ENCODE results near the gene PDE10A. TPM values are rescaled to one million over a fixed set of nuclear protein-coding genes. Genes with fewer than 3 reads are reported as not detected.

PDE10A gene
- not detected for total RNA-seq

DNA sequence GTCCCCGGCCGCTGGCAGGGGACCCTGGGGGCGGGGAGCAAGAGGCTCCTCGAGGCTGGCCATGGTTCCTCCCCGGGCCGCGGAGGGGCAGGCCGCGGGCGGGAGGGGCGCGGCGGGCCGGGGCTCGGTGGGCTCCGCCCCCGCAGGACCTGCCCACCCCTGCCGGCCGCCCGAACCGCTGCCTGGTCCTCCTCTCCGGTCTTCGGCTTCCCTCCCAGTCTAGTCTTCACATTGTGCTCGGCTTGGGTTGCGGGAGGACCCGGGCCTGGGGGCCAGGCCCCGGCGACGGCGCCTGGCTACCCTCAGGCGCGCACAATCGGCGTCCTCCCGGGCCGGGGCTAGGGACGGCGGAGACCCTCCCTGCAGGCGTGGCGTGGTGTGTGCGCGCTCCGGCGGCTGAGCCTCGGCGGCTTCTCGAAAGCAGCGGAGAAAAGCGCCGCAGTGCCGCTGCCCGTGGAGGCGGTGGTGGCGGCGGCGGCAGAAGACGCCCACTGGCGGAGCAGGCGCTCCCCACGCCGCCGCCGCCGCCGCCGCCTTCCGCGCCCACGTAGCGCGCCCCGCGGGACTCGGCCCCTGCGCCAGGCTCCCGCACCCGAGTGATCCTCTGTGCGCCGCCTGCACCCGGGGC, at the start of gene PDE10A:
Gene PDE10A (minus strand): TSS at position 493 of the 628 bp plus-strand sequence. CDS start 430 bp downstream, at position 63.
- peaks cover 5% of the 10 kb centered on the region for H3K36me3 Mint-ChIP-seq
- no peak within 1 kb of the TSS for H3K4me3 Mint-ChIP-seq
- no peak for ATAC-seq
- CTCF ChIA-PET, result no interaction called here
- H3K27me3 Mint-ChIP-seq, result peaks cover 61% of the 10 kb centered on the region
- H3K4me1 Mint-ChIP-seq, result peaks cover 3% of the 10 kb centered on the region
- H3K27ac Mint-ChIP-seq, result peak within 1 kb of the TSS; percentile 11
- no peaks in the 10 kb centered on the region for H3K9me3 Mint-ChIP-seq (ENCODE audit: low read depth)
- no peak for DNase-seq

DNA sequence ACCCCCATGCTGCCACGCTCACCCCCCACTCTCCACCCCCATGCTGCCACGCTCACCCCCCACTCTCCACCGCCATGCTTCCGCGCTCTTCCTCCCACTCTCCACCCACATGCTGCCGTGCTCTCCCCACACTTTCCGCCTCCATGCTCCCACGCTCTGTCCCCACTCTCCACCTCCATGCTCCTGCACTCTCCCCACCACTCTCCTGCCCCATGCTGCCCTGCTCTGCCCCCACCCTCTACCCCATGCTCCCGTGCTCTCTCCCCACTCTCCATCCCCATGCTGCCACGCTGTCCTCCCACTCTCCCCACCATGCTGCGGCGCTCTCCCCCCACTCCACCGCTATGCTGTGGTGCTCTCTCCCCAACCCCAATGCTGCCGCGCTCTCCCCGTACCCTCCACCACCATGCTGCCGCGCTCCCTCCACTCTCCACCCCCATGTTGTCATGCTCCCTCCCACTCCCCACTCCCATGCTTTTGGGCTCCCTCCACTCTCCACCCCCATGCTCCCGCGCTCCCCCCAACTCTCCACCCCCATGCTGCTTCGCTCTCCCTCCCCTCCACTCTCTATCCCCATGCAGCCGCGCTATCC, 46.0 kb upstream of the PDE10A start:
- Mint-ChIP-seq H3K27ac (no peak overlapping the region), H3K27me3 (no peaks in the 10 kb centered on the region), H3K36me3 (no peaks in the 10 kb centered on the region), H3K4me3 (no peak overlapping the region), H3K4me1 (no peaks in the 10 kb centered on the region), H3K9me3 (ENCODE audit: low read depth) (peaks cover 2% of the 10 kb centered on the region)
- ATAC-seq, result no peak
- no peak for DNase-seq
- CTCF ChIA-PET, result no interaction called here

DNA sequence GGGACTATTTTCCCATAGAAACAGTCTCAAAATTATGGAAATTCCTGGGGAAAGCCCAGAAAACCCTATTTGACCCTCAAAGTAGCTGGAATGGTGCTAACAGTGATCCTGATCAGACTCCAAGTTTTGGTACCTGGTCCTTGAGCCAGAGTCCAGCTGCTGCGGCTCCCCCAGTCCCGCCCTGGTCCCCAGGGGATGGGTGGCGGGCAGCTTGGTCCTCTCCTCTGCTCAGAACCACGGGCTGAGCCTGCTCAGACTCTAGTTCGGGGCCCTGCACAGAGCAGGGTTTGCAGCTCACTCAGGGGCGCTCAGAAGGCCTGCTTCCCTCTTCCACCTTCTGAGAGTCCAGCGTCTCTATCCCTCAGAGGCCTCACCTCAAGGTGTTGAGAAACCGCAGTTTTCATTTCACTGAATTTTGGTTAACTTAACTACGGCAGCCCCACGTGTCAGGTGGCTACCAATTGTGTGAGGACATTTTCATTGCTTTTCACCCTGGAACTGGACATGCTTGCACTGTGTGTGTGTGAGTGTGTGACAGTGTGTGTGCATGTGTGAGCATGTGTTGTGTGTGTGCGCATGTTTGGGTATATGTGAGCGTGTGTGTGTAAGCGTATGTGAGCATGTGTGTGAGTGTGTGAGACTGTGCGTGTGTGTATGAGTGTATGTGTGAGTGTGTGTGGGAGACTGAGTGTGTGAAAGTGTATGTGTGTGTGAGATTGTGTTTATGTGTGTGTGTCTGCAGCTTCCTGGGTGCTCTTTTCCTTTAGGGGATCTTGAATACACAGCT, 44.2 kb upstream of the PDE10A start:
- H3K9me3 Mint-ChIP-seq (ENCODE audit: low read depth), result no peaks in the 10 kb centered on the region
- no peaks in the 10 kb centered on the region for H3K36me3 Mint-ChIP-seq

DNA sequence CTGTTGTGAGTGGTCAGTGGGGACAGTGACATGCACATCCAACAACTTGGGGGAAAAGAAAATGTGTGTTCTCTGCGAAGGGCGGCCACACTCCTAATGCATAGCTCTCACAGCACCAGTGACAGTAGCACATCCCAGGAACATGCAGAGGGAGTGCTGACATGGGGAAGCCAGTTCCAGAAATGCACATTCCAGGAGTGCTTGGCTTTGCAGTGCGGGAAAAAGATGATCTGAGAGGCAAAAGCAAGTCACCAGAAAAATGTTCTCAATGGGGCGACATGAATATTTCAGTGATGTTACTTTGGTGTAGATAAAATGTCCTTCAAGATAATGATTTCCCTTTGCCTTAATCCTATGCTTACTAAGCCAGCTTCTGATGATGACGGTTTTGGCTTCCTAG, 42.9 kb upstream of the PDE10A start:
- H3K9me3 Mint-ChIP-seq (ENCODE audit: low read depth), result no peaks in the 10 kb centered on the region
- no peak overlapping the region for H3K27ac Mint-ChIP-seq
- no peaks in the 10 kb centered on the region for H3K36me3 Mint-ChIP-seq
- DNase-seq (no peak), ATAC-seq (no peak)
- H3K27me3 Mint-ChIP-seq, result no peaks in the 10 kb centered on the region
- H3K4me1 Mint-ChIP-seq, result no peaks in the 10 kb centered on the region
- CTCF ChIA-PET, result no interaction called here
- no peak overlapping the region for H3K4me3 Mint-ChIP-seq

More for the DNA sequence above, 44.2 kb upstream of the PDE10A start:
- Mint-ChIP-seq H3K4me1 (no peaks in the 10 kb centered on the region), H3K27me3 (no peaks in the 10 kb centered on the region), H3K27ac (no peak overlapping the region), H3K4me3 (no peak overlapping the region)
- DNase-seq (no peak), ATAC-seq (no peak)
- CTCF ChIA-PET, result no interaction called here

DNA sequence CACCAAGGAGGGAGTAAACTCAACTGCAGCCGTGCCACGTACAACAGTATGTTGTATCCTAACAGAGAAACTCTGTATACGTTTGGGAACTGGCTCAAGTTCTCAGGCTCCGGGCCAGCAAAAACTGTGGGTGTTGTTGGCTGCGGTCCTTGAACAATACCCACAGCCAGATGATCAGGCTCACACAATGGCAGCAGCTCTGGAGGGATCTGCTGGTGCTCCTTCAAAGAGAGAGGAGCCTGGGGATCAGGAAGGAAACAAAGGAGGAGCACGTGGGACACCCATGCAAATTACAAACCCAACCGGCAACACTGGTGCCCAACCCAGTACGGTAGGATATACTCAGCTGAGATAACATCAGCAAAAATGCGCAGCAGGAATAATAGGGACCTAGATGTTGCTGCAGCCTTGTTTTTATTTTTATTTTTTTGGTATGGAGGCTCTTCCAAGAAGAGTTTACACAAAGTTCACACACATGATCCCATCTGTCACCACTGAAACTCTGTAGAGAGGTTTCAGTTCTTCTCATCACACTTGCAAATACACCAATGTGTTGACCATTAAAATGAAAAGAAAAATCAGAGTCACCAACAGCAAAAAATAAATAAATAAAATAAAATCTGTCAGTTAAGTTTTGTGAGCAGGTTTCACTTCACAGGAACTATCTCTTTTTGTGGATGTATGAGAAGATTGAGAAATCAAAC, 41.2 kb upstream of the PDE10A start:
- DNase-seq (no peak), ATAC-seq (no peak)
- Mint-ChIP-seq H3K27ac (no peak overlapping the region), H3K4me3 (no peak overlapping the region), H3K27me3 (no peaks in the 10 kb centered on the region), H3K9me3 (ENCODE audit: low read depth) (no peaks in the 10 kb centered on the region), H3K36me3 (no peaks in the 10 kb centered on the region), H3K4me1 (no peaks in the 10 kb centered on the region)
- CTCF ChIA-PET, result no interaction called here

DNA sequence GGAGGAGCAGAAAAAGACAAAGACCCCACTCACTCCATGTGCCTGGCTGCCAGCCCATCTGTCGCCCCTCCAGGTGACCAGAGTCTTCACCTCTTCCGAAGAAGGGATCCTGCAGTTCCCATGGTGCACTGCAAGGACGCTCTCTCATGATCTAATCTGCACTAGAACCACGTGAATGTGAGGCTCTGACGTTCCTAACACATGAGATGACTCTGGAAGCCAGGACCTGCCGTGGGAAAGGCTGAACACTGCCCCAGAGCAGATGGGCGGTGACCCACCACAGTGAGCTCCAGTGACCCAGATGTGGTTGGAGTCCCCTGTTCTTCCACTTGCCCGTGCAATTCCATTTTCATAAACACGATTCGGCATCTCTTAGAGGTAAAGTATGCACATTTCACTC, 39.6 kb upstream of the PDE10A start:
- ATAC-seq, result no peak
- H3K9me3 Mint-ChIP-seq (ENCODE audit: low read depth), result no peaks in the 10 kb centered on the region
- no peak overlapping the region for H3K4me3 Mint-ChIP-seq
- DNase-seq, result no peak
- no peaks in the 10 kb centered on the region for H3K36me3 Mint-ChIP-seq
- no peak overlapping the region for H3K27ac Mint-ChIP-seq
- CTCF ChIA-PET, result no interaction called here
- no peaks in the 10 kb centered on the region for H3K4me1 Mint-ChIP-seq
- H3K27me3 Mint-ChIP-seq, result no peaks in the 10 kb centered on the region

DNA sequence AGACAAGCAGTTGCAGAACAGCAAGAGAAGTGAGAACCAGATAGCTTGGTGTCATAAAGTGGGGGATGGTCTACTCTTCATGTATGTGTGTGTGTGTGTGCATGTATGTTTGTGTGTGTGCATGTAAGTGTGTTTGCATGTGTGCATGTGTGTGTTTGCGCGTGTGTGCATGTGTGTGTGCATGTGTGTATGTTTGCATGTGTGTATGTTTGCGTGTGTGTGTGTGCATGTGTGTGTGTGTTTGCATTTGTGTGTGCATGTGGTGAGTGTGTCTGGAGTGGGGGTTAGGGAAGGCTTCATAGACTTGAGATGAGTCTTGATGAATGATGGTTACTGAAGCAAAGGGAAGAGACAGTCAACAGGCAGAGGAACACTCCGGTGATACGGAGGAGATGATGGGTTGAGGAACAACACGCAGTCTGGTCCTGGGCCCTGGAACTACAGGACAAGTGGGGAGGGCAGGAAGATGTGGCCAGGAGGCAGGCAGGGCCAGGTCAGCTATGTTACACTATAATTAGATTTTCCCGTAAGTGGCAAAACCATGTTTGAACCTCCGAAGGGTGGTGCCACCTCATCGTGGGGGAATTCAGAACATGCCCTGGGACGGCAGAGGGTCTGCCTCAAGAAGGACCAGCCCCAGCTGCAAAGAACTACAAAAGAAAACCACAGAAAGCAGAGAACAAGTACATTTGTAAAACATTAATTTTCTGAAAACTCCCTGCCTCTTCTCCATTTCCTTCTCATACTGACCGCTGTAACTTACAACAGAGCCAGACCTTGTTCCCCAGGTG, 38.7 kb upstream of the PDE10A start:
- H3K4me3 Mint-ChIP-seq, result no peak overlapping the region
- H3K27me3 Mint-ChIP-seq, result no peaks in the 10 kb centered on the region
- CTCF ChIA-PET, result no interaction called here
- no peak overlapping the region for H3K27ac Mint-ChIP-seq
- no peaks in the 10 kb centered on the region for H3K4me1 Mint-ChIP-seq
- DNase-seq (no peak), ATAC-seq (no peak)
- H3K36me3 Mint-ChIP-seq, result no peaks in the 10 kb centered on the region
- no peaks in the 10 kb centered on the region for H3K9me3 Mint-ChIP-seq (ENCODE audit: low read depth)

DNA sequence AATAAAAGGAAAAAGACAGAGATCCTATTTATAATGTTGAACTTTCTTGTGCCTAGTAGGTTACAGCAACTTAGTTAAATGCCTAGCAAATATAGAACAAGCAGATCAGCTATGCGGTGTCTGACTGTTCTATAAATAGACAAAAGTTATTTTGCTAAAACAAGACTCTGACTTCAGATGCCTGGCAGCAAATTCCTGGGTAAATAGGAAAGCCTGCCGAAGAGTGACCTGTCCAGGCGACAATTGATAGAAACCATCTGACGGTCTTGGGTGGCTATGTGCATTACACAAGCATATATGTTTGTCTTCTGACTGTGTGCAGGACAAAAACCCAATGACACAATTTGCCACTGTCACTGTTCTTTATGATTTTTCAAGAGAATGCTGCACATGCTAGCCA, 38.0 kb upstream of the PDE10A start:
- CTCF ChIA-PET, result no interaction called here
- Mint-ChIP-seq H3K9me3 (ENCODE audit: low read depth) (no peaks in the 10 kb centered on the region), H3K27me3 (no peaks in the 10 kb centered on the region), H3K4me1 (no peaks in the 10 kb centered on the region), H3K36me3 (no peaks in the 10 kb centered on the region), H3K27ac (no peak overlapping the region), H3K4me3 (no peak overlapping the region)
- ATAC-seq (no peak), DNase-seq (no peak)

DNA sequence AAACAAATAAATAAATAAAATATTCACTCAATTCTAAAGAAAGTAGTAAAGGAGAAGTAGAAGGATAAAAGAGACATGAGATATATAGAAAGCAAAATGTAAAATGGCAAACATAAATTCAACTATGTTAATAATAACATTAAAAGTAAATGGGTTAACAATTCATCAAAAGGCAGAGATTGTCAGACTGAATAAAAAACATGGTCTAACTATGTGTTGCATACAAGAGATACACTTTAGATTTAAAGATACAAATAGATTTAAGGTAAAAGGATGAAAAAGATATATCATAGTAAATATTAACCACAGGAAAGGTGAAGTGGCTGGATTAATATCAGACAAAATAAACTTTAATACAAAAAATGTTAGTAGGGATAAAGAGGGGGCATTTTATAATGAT, 35.8 kb upstream of the PDE10A start:
- Mint-ChIP-seq H3K36me3 (no peaks in the 10 kb centered on the region), H3K9me3 (ENCODE audit: low read depth) (no peaks in the 10 kb centered on the region), H3K4me3 (no peak overlapping the region), H3K4me1 (no peaks in the 10 kb centered on the region), H3K27me3 (no peaks in the 10 kb centered on the region), H3K27ac (no peak overlapping the region)
- no peak for DNase-seq
- CTCF ChIA-PET, result no interaction called here
- no peak for ATAC-seq

DNA sequence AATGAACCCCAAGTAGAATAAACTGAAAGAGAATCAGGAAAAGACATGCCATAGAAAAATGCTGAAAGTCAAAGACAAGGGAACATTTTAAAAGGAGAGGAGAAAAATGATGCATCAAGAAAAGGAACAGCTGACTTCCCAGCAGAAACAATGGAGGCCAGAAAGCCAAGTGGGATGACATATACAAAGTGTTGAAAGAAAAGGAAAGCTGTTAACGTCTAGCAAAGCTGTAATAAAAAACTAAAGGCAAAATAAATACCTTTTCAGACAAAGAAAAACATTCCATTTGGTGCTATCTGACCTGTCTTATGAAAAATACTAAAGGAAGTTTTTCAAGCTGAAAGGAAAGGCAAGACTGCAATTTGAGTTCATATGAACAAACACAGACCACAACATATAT, 34.1 kb upstream of the PDE10A start:
- CTCF ChIA-PET, result no interaction called here
- Mint-ChIP-seq H3K27ac (no peak overlapping the region), H3K4me1 (no peaks in the 10 kb centered on the region), H3K27me3 (no peaks in the 10 kb centered on the region), H3K36me3 (no peaks in the 10 kb centered on the region), H3K4me3 (no peak overlapping the region), H3K9me3 (ENCODE audit: low read depth) (no peaks in the 10 kb centered on the region)
- no peak for ATAC-seq
- DNase-seq, result no peak

DNA sequence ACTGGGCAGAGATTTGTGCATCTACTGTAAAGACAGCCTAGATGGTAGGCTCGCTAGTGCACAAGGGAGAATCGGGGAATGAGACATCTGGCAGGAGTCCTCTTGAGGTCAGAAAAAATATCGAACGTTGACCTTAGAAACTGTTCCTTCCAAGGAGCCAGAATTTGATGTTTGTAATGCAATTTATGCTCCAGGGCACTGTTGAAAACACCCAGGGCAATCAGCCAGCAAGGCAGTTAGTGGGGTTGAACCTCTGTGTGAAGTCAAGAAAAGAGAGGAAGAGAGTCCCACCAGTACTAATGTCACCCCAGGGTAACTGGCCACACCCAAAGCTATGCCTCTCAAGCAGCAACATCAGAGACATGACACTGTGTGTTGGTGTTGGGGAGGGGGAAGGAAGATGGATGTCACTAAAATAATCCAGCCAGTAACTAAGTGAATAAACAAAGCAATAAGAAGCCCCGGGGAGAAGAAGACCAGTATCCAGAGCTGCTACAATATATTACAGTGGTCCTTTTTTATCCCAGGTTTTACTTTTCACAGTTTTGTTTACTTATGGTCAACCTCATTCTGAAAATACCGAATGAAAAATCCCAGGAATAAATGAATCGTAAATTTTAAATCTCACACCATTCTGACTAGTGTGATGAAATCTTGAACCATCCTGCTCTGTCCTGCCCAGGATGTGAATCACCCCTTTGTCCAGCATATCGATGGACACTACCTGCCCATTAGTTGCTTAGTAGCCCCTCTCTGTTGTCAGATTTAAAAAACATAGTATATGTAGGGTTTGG, 32.9 kb upstream of the PDE10A start:
- ATAC-seq, result no peak
- no peak overlapping the region for H3K4me3 Mint-ChIP-seq
- CTCF ChIA-PET, result no interaction called here

DNA sequence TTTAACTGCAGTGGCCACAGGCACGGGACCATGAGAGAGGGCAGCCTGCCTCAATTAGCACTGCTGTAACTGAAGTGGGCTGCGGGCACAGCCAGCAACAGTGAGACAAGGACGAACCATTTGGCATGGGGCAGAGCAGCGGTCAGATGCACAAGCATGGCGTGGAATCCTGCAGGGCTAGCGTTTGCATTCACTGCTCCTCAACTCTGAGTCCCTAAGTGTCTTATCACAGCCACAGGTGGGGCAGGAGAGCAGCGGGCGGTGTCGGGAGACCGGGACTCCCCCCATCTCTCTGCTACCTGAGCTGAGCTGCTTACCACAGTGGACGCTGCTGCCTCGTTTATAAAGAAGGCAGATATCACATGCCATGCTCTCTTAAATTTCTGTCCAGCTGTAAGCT, 31.3 kb upstream of the PDE10A start:
- CTCF ChIA-PET, result interaction anchor here (1.2 kb wide), 1 partner anchor 41 kb away, joined by 4 read pairs; no protein-coding TSS in a partner anchor

More for the DNA sequence above, 32.9 kb upstream of the PDE10A start:
- no peaks in the 10 kb centered on the region for H3K27me3 Mint-ChIP-seq
- DNase-seq, result no peak
- no peaks in the 10 kb centered on the region for H3K36me3 Mint-ChIP-seq
- H3K9me3 Mint-ChIP-seq (ENCODE audit: low read depth), result no peaks in the 10 kb centered on the region
- no peaks in the 10 kb centered on the region for H3K4me1 Mint-ChIP-seq
- no peak overlapping the region for H3K27ac Mint-ChIP-seq

More for the DNA sequence above, 31.3 kb upstream of the PDE10A start:
- H3K4me1 Mint-ChIP-seq, result no peaks in the 10 kb centered on the region
- no peak for DNase-seq
- H3K36me3 Mint-ChIP-seq, result no peaks in the 10 kb centered on the region
- H3K9me3 Mint-ChIP-seq (ENCODE audit: low read depth), result no peaks in the 10 kb centered on the region
- H3K4me3 Mint-ChIP-seq, result no peak overlapping the region
- no peaks in the 10 kb centered on the region for H3K27me3 Mint-ChIP-seq
- ATAC-seq, result no peak
- H3K27ac Mint-ChIP-seq, result no peak overlapping the region
